Activated T-cell treated with anti-CD3 and anti-CD28 coated beads, Interleukin-2, amount 50 U/mL, for 4 hours (primary cell): ENCODE data around the gene NISCH. TPM values are rescaled to one million over a fixed set of nuclear protein-coding genes. Genes with fewer than 3 reads are reported as not detected.

Source experiments
- ATAC-seq, 2 donors: fragments of 200-7000 bp; cut with Tn5 transposase; one replicate each; pipeline ENCODE4 v1.10.0; 2021
- DNase-seq: peaks from one replicate; pipeline ENCODE4 v3.0.0-alpha.2; 2020
- H3K27me3 Mint-ChIP-seq: one replicate; pipeline ENCODE4 v1.8.0; 2021; ENCODE audit warnings: low read depth, mixed read lengths
- H3K36me3 Mint-ChIP-seq: one replicate; pipeline ENCODE4 v1.8.0; 2022; ENCODE audit warnings: mixed read lengths; ENCODE audit not compliant: insufficient read depth
- H3K4me1 Mint-ChIP-seq: one replicate; pipeline ENCODE4 v1.8.0; 2021; ENCODE audit warnings: low read depth, mixed read lengths
- H3K4me3 Mint-ChIP-seq: one replicate; pipeline ENCODE4 v1.8.0; 2021; ENCODE audit warnings: mild to moderate bottlenecking, moderate library complexity, mixed read lengths
- H3K9me3 Mint-ChIP-seq: one replicate; pipeline ENCODE4 v1.8.0; 2021; ENCODE audit warnings: mixed read lengths
- total RNA-seq, 3 donors: library from RNA; stranded (reverse); gene quantifications; one replicate each; pipeline ENCODE4 v1.2.1, GENCODE V29; 2021

The NISCH gene
- total RNA-seq, 3 donors from 2014 or later, result 60.2 to 69.1 (median 67.9) TPM

GRCh38 chr3:52481819-52482521 is 26.6 kb downstream of the NISCH start:
- DNase-seq (no peak), ATAC-seq (no peak)
- H3K27me3 Mint-ChIP-seq, result no peaks in the 10 kb centered on the region
- H3K4me1 Mint-ChIP-seq, result no peaks in the 10 kb centered on the region
- H3K9me3 Mint-ChIP-seq, result no peaks in the 10 kb centered on the region
- H3K4me3 Mint-ChIP-seq, result no peak overlapping the region
- H3K36me3 Mint-ChIP-seq, result peaks cover 17% of the 10 kb centered on the region

GRCh38 chr3:52483081-52483480 is 27.7 kb downstream of the NISCH start:
- no peak for ATAC-seq
- peaks cover 21% of the 10 kb centered on the region for H3K36me3 Mint-ChIP-seq

GRCh38 chr3:52483577-52484381 is 28.4 kb downstream of the NISCH start:
- Mint-ChIP-seq H3K4me1 (no peaks in the 10 kb centered on the region), H3K36me3 (peaks cover 21% of the 10 kb centered on the region), H3K4me3 (no peak overlapping the region), H3K9me3 (no peaks in the 10 kb centered on the region), H3K27me3 (no peaks in the 10 kb centered on the region)
- peak in 1 of 2 donors; percentile 18 for ATAC-seq
- DNase-seq, result no peak

More at GRCh38 chr3:52483081-52483480, 27.7 kb downstream of the NISCH start:
- Mint-ChIP-seq H3K27me3 (no peaks in the 10 kb centered on the region), H3K9me3 (no peaks in the 10 kb centered on the region), H3K4me3 (no peak overlapping the region), H3K4me1 (no peaks in the 10 kb centered on the region)
- no peak for DNase-seq

- ATAC-seq, result no peak
- peaks cover 19% of the 10 kb centered on the region for H3K36me3 Mint-ChIP-seq
- no peak for DNase-seq
- no peaks in the 10 kb centered on the region for H3K4me1 Mint-ChIP-seq
- no peak overlapping the region for H3K4me3 Mint-ChIP-seq
- H3K27me3 Mint-ChIP-seq, result no peaks in the 10 kb centered on the region
- H3K9me3 Mint-ChIP-seq, result no peaks in the 10 kb centered on the region
Measured at GRCh38 chr3:52484680-52485461, 29.5 kb downstream of the NISCH start.

- Mint-ChIP-seq H3K9me3 (no peaks in the 10 kb centered on the region), H3K4me1 (no peaks in the 10 kb centered on the region), H3K4me3 (no peak overlapping the region), H3K27me3 (no peaks in the 10 kb centered on the region), H3K36me3 (peaks cover 21% of the 10 kb centered on the region)
- no peak for DNase-seq
- ATAC-seq, result no peak
Measured at GRCh38 chr3:52487050-52487787, 31.8 kb downstream of the NISCH start.

GRCh38 chr3:52487788-52488691 is 32.6 kb downstream of the NISCH start:
- DNase-seq (no peak), ATAC-seq (no peak)
- Mint-ChIP-seq H3K27me3 (no peaks in the 10 kb centered on the region), H3K4me3 (no peak overlapping the region), H3K4me1 (no peaks in the 10 kb centered on the region), H3K36me3 (peaks cover 25% of the 10 kb centered on the region), H3K9me3 (no peaks in the 10 kb centered on the region)

GRCh38 chr3:52488746-52489145 is 33.3 kb downstream of the NISCH start:
- Mint-ChIP-seq H3K4me3 (no peak overlapping the region), H3K36me3 (peaks cover 25% of the 10 kb centered on the region), H3K4me1 (no peaks in the 10 kb centered on the region), H3K27me3 (no peaks in the 10 kb centered on the region), H3K9me3 (no peaks in the 10 kb centered on the region)
- DNase-seq (no peak), ATAC-seq (no peak)

- Mint-ChIP-seq H3K27me3 (no peaks in the 10 kb centered on the region), H3K9me3 (no peaks in the 10 kb centered on the region)
Measured at GRCh38 chr3:52489453-52489852, 34.0 kb downstream of the NISCH start.

GRCh38 chr3:52490035-52490938 is 34.9 kb downstream of the NISCH start:
- Mint-ChIP-seq H3K9me3 (no peaks in the 10 kb centered on the region), H3K36me3 (peaks cover 19% of the 10 kb centered on the region), H3K4me3 (no peak overlapping the region), H3K27me3 (no peaks in the 10 kb centered on the region), H3K4me1 (no peaks in the 10 kb centered on the region)
- DNase-seq, result no peak
- ATAC-seq, result no peak

More at GRCh38 chr3:52489453-52489852, 34.0 kb downstream of the NISCH start:
- no peak for ATAC-seq
- H3K36me3 Mint-ChIP-seq, result peaks cover 22% of the 10 kb centered on the region
- no peaks in the 10 kb centered on the region for H3K4me1 Mint-ChIP-seq
- DNase-seq, result no peak
- H3K4me3 Mint-ChIP-seq, result no peak overlapping the region

GRCh38 chr3:52490939-52491526 is 35.6 kb downstream of the NISCH start:
- Mint-ChIP-seq H3K4me1 (no peaks in the 10 kb centered on the region), H3K27me3 (no peaks in the 10 kb centered on the region), H3K36me3 (peaks cover 18% of the 10 kb centered on the region), H3K4me3 (no peak overlapping the region), H3K9me3 (no peaks in the 10 kb centered on the region)
- ATAC-seq (no peak), DNase-seq (no peak)

GRCh38 chr3:52492059-52492458 is 36.7 kb downstream of the NISCH start:
- Mint-ChIP-seq H3K4me1 (no peaks in the 10 kb centered on the region), H3K4me3 (no peak overlapping the region), H3K9me3 (no peaks in the 10 kb centered on the region), H3K27me3 (no peaks in the 10 kb centered on the region), H3K36me3 (peaks cover 18% of the 10 kb centered on the region)
- DNase-seq (no peak), ATAC-seq (no peak)
